GM23338 (cell line): Measurements from ENCODE around the gene MMS19. TPM values are rescaled to one million over a fixed set of nuclear protein-coding genes. Genes with fewer than 3 reads are reported as not detected.

ENCODE experiments used
- ATAC-seq: fragments of 200-7000 bp; cut with Tn5 transposase; 3 replicates; pipeline ENCODE4 v1.9.1; 2020
- DNase-seq: peaks from one replicate; pipeline ENCODE4 v3.0.0-alpha.2; 2015; ENCODE audit warnings: low spot score
- H2AFZ ChIP-seq: fragments of 200-600 bp; sonication (generic); 2 replicates; pipeline ENCODE4 v1.8.0; 2016; ENCODE audit warnings: antibody characterized with exemption, mild to moderate bottlenecking, moderate library complexity
- H3F3A ChIP-seq: fragments of 200-600 bp; sonication (generic); replicated peaks from 2 replicates; pipeline ENCODE4 v1.8.0; 2017; ENCODE audit warnings: antibody characterized with exemption, mixed run types, low read depth
- H3K27ac ChIP-seq: fragments of 200-600 bp; sonication (generic); 2 replicates; pipeline ENCODE4 v1.6.1; 2016; ENCODE audit warnings: low read depth
- H3K27me3 ChIP-seq: fragments of 200-600 bp; sonication (generic); 2 replicates; pipeline ENCODE4 v1.8.0; 2016; ENCODE audit warnings: mild to moderate bottlenecking, mixed run types, moderate library complexity; ENCODE audit not compliant: insufficient read depth
- H3K36me3 ChIP-seq: fragments of 200-600 bp; sonication (generic); 2 replicates; pipeline ENCODE4 v1.8.0; 2016; ENCODE audit warnings: mild to moderate bottlenecking; ENCODE audit not compliant: insufficient read depth
- H3K4me1 ChIP-seq: fragments of 200-600 bp; sonication (generic); 2 replicates; pipeline ENCODE4 v1.8.0; 2016; ENCODE audit warnings: mild to moderate bottlenecking, moderate library complexity; ENCODE audit not compliant: insufficient read depth
- H3K4me2 ChIP-seq: fragments of 200-600 bp; sonication (generic); 2 replicates; pipeline ENCODE4 v1.7.1; 2017; ENCODE audit warnings: mixed run types
- H3K4me3 ChIP-seq: fragments of 200-600 bp; sonication (generic); 2 replicates; pipeline ENCODE4 v1.6.1; 2016; ENCODE audit warnings: mixed run types
- H3K79me2 ChIP-seq: fragments of 200-600 bp; sonication (generic); replicated peaks from 2 replicates; pipeline ENCODE4 v1.8.0; 2017; ENCODE audit warnings: mild to moderate bottlenecking; ENCODE audit not compliant: insufficient read depth
- H3K9me2 ChIP-seq: fragments of 200-600 bp; sonication (generic); 2 replicates; pipeline ENCODE4 v1.8.0; 2017; ENCODE audit not compliant: insufficient read depth
- H4K20me1 ChIP-seq: fragments of 200-600 bp; sonication (generic); replicated peaks from 2 replicates; pipeline ENCODE4 v1.8.0; 2017; ENCODE audit warnings: mild to moderate bottlenecking; ENCODE audit not compliant: insufficient read depth
- H3K27ac Mint-ChIP-seq: 2 replicates; pipeline ENCODE4 v1.8.0; 2020; ENCODE audit warnings: inconsistent platforms, mild to moderate bottlenecking, moderate library complexity, mixed read lengths
- H3K27me3 Mint-ChIP-seq: 3 replicates; pipeline ENCODE4 v1.8.0; 2022; ENCODE audit warnings: low read depth, mild to moderate bottlenecking, moderate library complexity, mixed read lengths, inconsistent platforms; ENCODE audit not compliant: insufficient read depth, poor library complexity
- H3K36me3 Mint-ChIP-seq: 3 replicates; pipeline ENCODE4 v1.8.0; 2021; ENCODE audit warnings: low read depth, mild to moderate bottlenecking, inconsistent platforms, moderate library complexity, mixed read lengths
- H3K4me1 Mint-ChIP-seq: 3 replicates; pipeline ENCODE4 v1.8.0; 2020; ENCODE audit warnings: mild to moderate bottlenecking, inconsistent platforms, mixed read lengths
- H3K4me3 Mint-ChIP-seq: 3 replicates; pipeline ENCODE4 v1.8.0; 2021; ENCODE audit warnings: moderate library complexity, mild to moderate bottlenecking, inconsistent platforms, mixed read lengths
- H3K9me3 Mint-ChIP-seq: 3 replicates; pipeline ENCODE4 v1.8.0; 2020; ENCODE audit warnings: moderate library complexity, mild to moderate bottlenecking, inconsistent platforms, mixed read lengths
- NANOG ChIP-seq: IDR thresholded peaks from 2 replicates; pipeline ENCODE4 v1.6.1; 2016; ENCODE audit warnings: antibody characterized with exemption, borderline replicate concordance
- POLR2AphosphoS5 ChIP-seq: IDR thresholded peaks from 2 replicates; pipeline ENCODE4 v1.6.1; 2016; ENCODE audit warnings: antibody characterized with exemption, low read depth
- REST ChIP-seq: IDR thresholded peaks from one replicate; pipeline ENCODE4 v1.6.1; 2018; ENCODE audit warnings: antibody characterized with exemption; ENCODE audit not compliant: unreplicated experiment
- STAT1 ChIP-seq: IDR thresholded peaks from one replicate; pipeline ENCODE4 v1.6.1; 2016; ENCODE audit warnings: antibody characterized with exemption; ENCODE audit not compliant: unreplicated experiment
- ZNF114 ChIP-seq: fragments of 250-450 bp; sonication (Bioruptor Pico); IDR thresholded peaks from 2 replicates; pipeline ENCODE4 v1.5.0; 2020; ENCODE audit warnings: mild to moderate bottlenecking, moderate library complexity
- ZNF462 ChIP-seq: fragments of 250-450 bp; sonication (Bioruptor Pico); IDR thresholded peaks from 2 replicates; pipeline ENCODE4 v1.5.0; 2020; ENCODE audit warnings: mild to moderate bottlenecking, moderate library complexity
- polyA plus RNA-seq: library from polyadenylated mRNA; unstranded; fragments of >200 nt; fragmentation: Nextera tagmentation; extraction: Ambion mirVana; gene quantifications from 2 replicates; pipeline ENCODE4 v1.2.1, GENCODE V29; 2016
- total RNA-seq: library from RNA; depleted of rRNA; stranded (reverse); fragments of >200 nt; shearing (Covaris generic); gene quantifications from 2 replicates; pipeline ENCODE4 v1.2.3, GENCODE V29; 2014

Gene MMS19
- total and polyA plus RNA-seq, 2 experiments from 2014 or later, result 81.5 to 252 TPM

GRCh38 chr10:97525683-97526110, 27.5 kb upstream of the MMS19 start (continued):
- TF ChIP-seq ZNF462 (CRISPR knock-in tag) (no peak), POLR2AphosphoS5 (no peak)

- no peaks in the 10 kb centered on the region for H3K9me2 ChIP-seq
- Mint-ChIP-seq H3K27ac (no peak overlapping the region), H3K27me3 (peaks cover 8% of the 10 kb centered on the region), H3K36me3 (peaks cover 9% of the 10 kb centered on the region), H3K4me1 (peaks cover 16% of the 10 kb centered on the region), H3K9me3 (peaks cover 26% of the 10 kb centered on the region), H3K4me3 (no peak overlapping the region)
- no peak overlapping the region for H3K27ac ChIP-seq
- 0 out of 2 replicates have a peak, but pooled peaks cover 1% of the 10 kb centered on the region for H3F3A ChIP-seq
- H3K36me3 ChIP-seq, result no peaks in the 10 kb centered on the region
- peaks cover 17% of the 10 kb centered on the region for H3K4me1 ChIP-seq
- ATAC-seq (no peak), DNase-seq (no peak)
- no peaks in the 10 kb centered on the region for H4K20me1 ChIP-seq
- no peaks in the 10 kb centered on the region for H3K27me3 ChIP-seq
- H3K79me2 ChIP-seq, result peaks cover 35% of the 10 kb centered on the region
- H3K4me3 ChIP-seq, result no peak overlapping the region
- no peak overlapping the region for H3K4me2 ChIP-seq
- no peak overlapping the region for H2AFZ ChIP-seq
- TF ChIP-seq NANOG, result no peak
- TF ChIP-seq ZNF462 (CRISPR knock-in tag), result no peak
- TF ChIP-seq ZNF114 (CRISPR knock-in tag), result no peak
- TF ChIP-seq STAT1, result no peak
- TF ChIP-seq REST, result no peak
Measured at GRCh38 chr10:97525086-97525485, 26.9 kb upstream of the MMS19 start.
